Measurements from ENCODE around the gene OGG1. TPM values are rescaled to one million over a fixed set of nuclear protein-coding genes. Genes with fewer than 3 reads are reported as not detected.
A peak's percentile ranks its signal among the peaks of the same experiment; 100 is the strongest.

The OGG1 gene
- total and polyA plus RNA-seq, 9 of the 15 experiments (the other 6 are each of a cell fraction or from before 2014, with no cell fraction given): 6.6 to 33.0 (median 24.4) TPM

DNA sequence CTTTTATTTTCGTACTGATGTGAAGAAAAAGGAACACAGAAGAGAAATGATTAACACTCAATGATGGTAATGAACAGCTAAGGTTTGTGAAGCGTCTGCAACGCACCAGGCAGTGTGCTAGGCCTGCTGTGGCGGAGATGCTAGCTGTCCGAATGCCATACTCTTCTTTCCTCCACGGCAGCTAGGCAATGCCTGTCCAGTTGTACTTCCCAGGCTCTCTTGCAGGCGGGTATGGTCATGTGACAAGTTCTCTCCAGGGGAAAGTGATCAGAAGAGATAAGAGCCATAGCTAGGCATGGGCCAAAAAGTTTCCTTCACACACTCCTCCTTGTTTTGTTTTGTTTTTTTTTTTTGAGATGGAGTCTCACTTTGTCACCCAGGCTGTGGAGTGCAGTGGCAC is 35.9 kb downstream of the OGG1 start (continued):
- peak; percentile 94 for TF ChIP-seq TOE1 (IDR thresholded peaks at IDR 0.05; ENCODE audit: borderline replicate concordance)
- no peak for TF ChIP-seq TOE1 (CRISPR knock-in tag; IDR thresholded peaks at IDR 0.05; ENCODE audit: borderline replicate concordance, low read depth)
- no peak for TF ChIP-seq ZC3H4 (CRISPR knock-in tag; IDR thresholded peaks at IDR 0.05; ENCODE audit: borderline replicate concordance)
- TF ChIP-seq, protein P1, sequence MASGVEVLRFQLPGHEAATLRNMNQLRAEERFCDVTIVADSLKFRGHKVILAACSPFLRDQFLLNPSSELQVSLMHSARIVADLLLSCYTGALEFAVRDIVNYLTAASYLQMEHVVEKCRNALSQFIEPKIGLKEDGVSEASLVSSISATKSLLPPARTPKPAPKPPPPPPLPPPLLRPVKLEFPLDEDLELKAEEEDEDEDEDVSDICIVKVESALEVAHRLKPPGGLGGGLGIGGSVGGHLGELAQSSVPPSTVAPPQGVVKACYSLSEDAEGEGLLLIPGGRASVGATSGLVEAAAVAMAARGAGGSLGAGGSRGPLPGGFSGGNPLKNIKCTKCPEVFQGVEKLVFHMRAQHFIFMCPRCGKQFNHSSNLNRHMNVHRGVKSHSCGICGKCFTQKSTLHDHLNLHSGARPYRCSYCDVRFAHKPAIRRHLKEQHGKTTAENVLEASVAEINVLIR (CRISPR knock-in tag; IDR thresholded peaks at IDR 0.05): no peak
- TF ChIP-seq, protein P2, sequence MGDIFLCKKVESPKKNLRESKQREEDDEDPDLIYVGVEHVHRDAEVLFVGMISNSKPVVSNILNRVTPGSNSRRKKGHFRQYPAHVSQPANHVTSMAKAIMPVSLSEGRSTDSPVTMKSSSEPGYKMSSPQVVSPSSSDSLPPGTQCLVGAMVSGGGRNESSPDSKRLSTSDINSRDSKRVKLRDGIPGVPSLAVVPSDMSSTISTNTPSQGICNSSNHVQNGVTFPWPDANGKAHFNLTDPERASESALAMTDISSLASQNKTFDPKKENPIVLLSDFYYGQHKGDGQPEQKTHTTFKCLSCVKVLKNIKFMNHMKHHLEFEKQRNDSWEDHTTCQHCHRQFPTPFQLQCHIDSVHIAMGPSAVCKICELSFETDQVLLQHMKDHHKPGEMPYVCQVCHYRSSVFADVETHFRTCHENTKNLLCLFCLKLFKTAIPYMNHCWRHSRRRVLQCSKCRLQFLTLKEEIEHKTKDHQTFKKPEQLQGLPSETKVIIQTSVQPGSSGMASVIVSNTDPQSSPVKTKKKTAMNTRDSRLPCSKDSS (IDR thresholded peaks at IDR 0.05; ENCODE audit: low read depth, partially characterized antibody): no peak
- peak; percentile 20 for TF ChIP-seq CBFA2T2 (conservative IDR thresholded peaks at IDR 0.05)
- TF ChIP-seq HIVEP1 (CRISPR knock-in tag; IDR thresholded peaks at IDR 0.05): no peak
- TF ChIP-seq, protein P3, sequence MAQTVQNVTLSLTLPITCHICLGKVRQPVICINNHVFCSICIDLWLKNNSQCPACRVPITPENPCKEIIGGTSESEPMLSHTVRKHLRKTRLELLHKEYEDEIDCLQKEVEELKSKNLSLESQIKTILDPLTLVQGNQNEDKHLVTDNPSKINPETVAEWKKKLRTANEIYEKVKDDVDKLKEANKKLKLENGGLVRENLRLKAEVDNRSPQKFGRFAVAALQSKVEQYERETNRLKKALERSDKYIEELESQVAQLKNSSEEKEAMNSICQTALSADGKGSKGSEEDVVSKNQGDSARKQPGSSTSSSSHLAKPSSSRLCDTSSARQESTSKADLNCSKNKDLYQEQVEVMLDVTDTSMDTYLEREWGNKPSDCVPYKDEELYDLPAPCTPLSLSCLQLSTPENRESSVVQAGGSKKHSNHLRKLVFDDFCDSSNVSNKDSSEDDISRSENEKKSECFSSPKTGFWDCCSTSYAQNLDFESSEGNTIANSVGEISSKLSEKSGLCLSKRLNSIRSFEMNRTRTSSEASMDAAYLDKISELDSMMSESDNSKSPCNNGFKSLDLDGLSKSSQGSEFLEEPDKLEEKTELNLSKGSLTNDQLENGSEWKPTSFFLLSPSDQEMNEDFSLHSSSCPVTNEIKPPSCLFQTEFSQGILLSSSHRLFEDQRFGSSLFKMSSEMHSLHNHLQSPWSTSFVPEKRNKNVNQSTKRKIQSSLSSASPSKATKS (CRISPR knock-in tag; IDR thresholded peaks at IDR 0.05): no peak
- TF ChIP-seq KDM4B (IDR thresholded peaks at IDR 0.05; ENCODE audit: borderline replicate concordance in 2 of 2, low read depth in 1 of 2): no peak
- TF ChIP-seq FUS (optimal IDR thresholded peaks at IDR 0.05; ENCODE audit: low read depth, low read length): no peak
- TF ChIP-seq NFXL1 (CRISPR knock-in tag; IDR thresholded peaks at IDR 0.05): no peak
- no peak for TF ChIP-seq ELF4 (CRISPR knock-in tag; IDR thresholded peaks at IDR 0.05)
- TF ChIP-seq CC2D1A (IDR thresholded peaks at IDR 0.05): no peak
- TF ChIP-seq NONO (IDR thresholded peaks at IDR 0.05; ENCODE audit: low read depth in 2 of 2, low read length in 1 of 2): no peak
